ENCODE data around the gene DLGAP1.
"Not testable (repeated sequence)": the region's sequence is repeated elsewhere in the genome, so short reads cannot be mapped to it uniquely, and the experiment has no call there.

Gene DLGAP1

GRCh38 chr18:3594760-3595368 is 860.2 kb downstream of the DLGAP1 start:
- DNase-seq: peak; percentile 78

- peak; percentile 94 for DNase-seq
These were observed 861.0 kb downstream of the DLGAP1 start for GRCh38 chr18:3593904-3594759.

GRCh38 chr18:3593381-3593903 is 861.7 kb downstream of the DLGAP1 start:
- no peak for DNase-seq

GRCh38 chr18:3592864-3593263 is 862.2 kb downstream of the DLGAP1 start:
- DNase-seq: no peak

GRCh38 chr18:3590096-3590630 is 864.9 kb downstream of the DLGAP1 start:
- DNase-seq: no peak

GRCh38 chr18:3585656-3586509 is 869.2 kb downstream of the DLGAP1 start:
- DNase-seq: peak; percentile 89

GRCh38 chr18:3584897-3585460 is 870.1 kb downstream of the DLGAP1 start:
- no peak for DNase-seq

- DNase-seq: no peak
These were observed 870.7 kb downstream of the DLGAP1 start for GRCh38 chr18:3584266-3584861.

- no peak for DNase-seq
These were observed 871.2 kb downstream of the DLGAP1 start for GRCh38 chr18:3583873-3584247.

- DNase-seq: not testable (repeated sequence)
These were observed 871.8 kb downstream of the DLGAP1 start for GRCh38 chr18:3583106-3583872.

- DNase-seq: no peak
These were observed 873.2 kb downstream of the DLGAP1 start for GRCh38 chr18:3581890-3582289.

GRCh38 chr18:3580523-3581025 is 874.5 kb downstream of the DLGAP1 start:
- DNase-seq: not testable (repeated sequence)

GRCh38 chr18:3579701-3580100 is 875.4 kb downstream of the DLGAP1 start:
- DNase-seq: no peak

GRCh38 chr18:3578621-3579020 is 876.5 kb downstream of the DLGAP1 start:
- no peak for DNase-seq

GRCh38 chr18:3577281-3577855 is 877.7 kb downstream of the DLGAP1 start:
- no peak for DNase-seq

- DNase-seq: no peak
These were observed 882.3 kb downstream of the DLGAP1 start for GRCh38 chr18:3572761-3573160.

GRCh38 chr18:3566851-3567250 is 888.3 kb downstream of the DLGAP1 start:
- no peak for DNase-seq

- no peak for DNase-seq
These were observed 894.4 kb downstream of the DLGAP1 start for GRCh38 chr18:3560755-3561154.

- no peak for DNase-seq
These were observed 900.2 kb downstream of the DLGAP1 start for GRCh38 chr18:3554811-3555427.

- DNase-seq: no peak
These were observed 901.0 kb downstream of the DLGAP1 start for GRCh38 chr18:3554091-3554601.

Data from activated effector memory CD4-positive, alpha-beta T cell treated with anti-CD3 and anti-CD28 coated beads, Interleukin-2, amount 50 U/mL, for 16 hours (primary cell).